NT2/D1 (cell line): ENCODE measurements around the gene KIF16B.
"Not testable (repeated sequence)": the region's sequence is repeated elsewhere in the genome, so short reads cannot be mapped to it uniquely, and the experiment has no call there.

Source experiments
- DNase-seq: peaks from one replicate; pipeline ENCODE4 v3.0.0-alpha.2; 2011; ENCODE audit warnings: low read depth, low spot score
- H3K27me3 ChIP-seq: 2 replicates; pipeline ENCODE4 v1.6.0; 2011; ENCODE audit warnings: mild to moderate bottlenecking; ENCODE audit not compliant: insufficient read length, insufficient read depth
- H3K36me3 ChIP-seq: 2 replicates; pipeline ENCODE4 v1.6.1; 2011; ENCODE audit warnings: mild to moderate bottlenecking, low read length, mixed read lengths; ENCODE audit not compliant: insufficient read depth, insufficient read length
- H3K4me1 ChIP-seq: 2 replicates; pipeline ENCODE4 v1.5.1; 2011; ENCODE audit not compliant: insufficient read depth, insufficient read length
- H3K4me3 ChIP-seq: 2 replicates; pipeline ENCODE4 v1.5.1; 2011; ENCODE audit warnings: low read depth; ENCODE audit not compliant: insufficient read length
- H3K9ac ChIP-seq: 2 replicates; pipeline ENCODE4 v1.6.0; 2011; ENCODE audit warnings: low read depth; ENCODE audit not compliant: insufficient read length
- H3K9me3 ChIP-seq: 2 replicates; pipeline ENCODE4 v1.5.1; 2011; ENCODE audit warnings: mild to moderate bottlenecking, low read length; ENCODE audit not compliant: insufficient read depth
- SUZ12 ChIP-seq: IDR thresholded peaks from 2 replicates; pipeline ENCODE4 v1.6.1; 2011; ENCODE audit not compliant: insufficient read length, insufficient read depth; ENCODE audit errors: extremely low read depth
- YY1 ChIP-seq: IDR thresholded peaks from 2 replicates; pipeline ENCODE4 v1.6.1; 2011; ENCODE audit not compliant: insufficient read length, insufficient read depth
- ZNF274 ChIP-seq: IDR thresholded peaks from 2 replicates; pipeline ENCODE4 v1.6.1; 2011; ENCODE audit warnings: mild to moderate bottlenecking, low read depth, low read length

Gene KIF16B

DNA sequence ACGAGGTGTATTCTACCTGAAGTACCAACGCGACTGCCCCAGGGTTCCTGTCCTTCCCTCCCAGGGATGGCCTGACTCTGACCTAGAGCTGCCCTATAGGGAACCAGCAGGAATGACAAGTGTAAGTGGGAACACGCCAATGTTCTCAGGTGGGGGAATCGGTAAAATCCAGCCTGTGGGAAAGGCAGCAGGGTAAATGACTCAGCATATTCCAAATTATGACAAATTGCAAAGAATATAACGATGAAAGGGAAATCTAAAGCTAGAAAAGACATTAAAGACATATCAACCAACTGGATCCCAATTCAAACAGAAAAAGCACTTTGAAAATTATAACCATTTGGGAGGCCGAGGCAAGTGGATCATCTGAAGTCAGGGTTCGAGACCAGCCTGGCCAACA, 41.8 kb downstream of the KIF16B start:
- TF ChIP-seq YY1 (no peak), ZNF274 (no peak), SUZ12 (no peak)
- DNase-seq: no peak
- H3K9me3 ChIP-seq: no peaks in the 10 kb centered on the region
- no peaks in the 10 kb centered on the region for H3K4me1 ChIP-seq
- no peak overlapping the region for H3K9ac ChIP-seq
- H3K27me3 ChIP-seq: no peaks in the 10 kb centered on the region
- H3K4me3 ChIP-seq: no peak overlapping the region
- H3K36me3 ChIP-seq: no peaks in the 10 kb centered on the region

DNA sequence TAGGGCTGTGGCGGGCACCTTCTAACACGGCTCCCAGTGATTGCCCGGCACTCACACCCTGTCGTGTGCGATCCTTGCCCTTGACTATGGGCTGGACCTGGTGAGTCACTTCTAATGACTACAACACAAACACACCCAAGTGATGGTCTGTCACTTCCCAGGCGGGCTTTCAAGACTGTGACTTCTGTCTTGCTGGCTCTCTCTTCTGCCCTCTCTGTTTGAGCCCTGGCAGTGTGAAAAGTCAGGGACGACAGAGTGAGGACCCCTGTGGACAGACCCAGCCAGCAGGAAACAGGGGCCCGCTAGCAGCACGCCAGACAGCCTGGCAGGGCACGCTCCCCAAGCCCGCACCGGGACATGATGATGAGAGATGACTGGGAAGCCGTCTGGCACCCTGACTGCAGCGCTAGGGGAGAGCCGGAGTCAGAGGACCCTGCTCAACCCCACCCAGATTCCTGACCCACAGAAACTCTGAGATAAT, 43.0 kb downstream of the KIF16B start:
- no peaks in the 10 kb centered on the region for H3K36me3 ChIP-seq
- H3K4me3 ChIP-seq: no peak overlapping the region
- DNase-seq: no peak
- TF ChIP-seq ZNF274 (no peak), SUZ12 (no peak)
- H3K9ac ChIP-seq: no peak overlapping the region
- H3K4me1 ChIP-seq: no peaks in the 10 kb centered on the region
- no peaks in the 10 kb centered on the region for H3K27me3 ChIP-seq
- H3K9me3 ChIP-seq: no peaks in the 10 kb centered on the region

DNA sequence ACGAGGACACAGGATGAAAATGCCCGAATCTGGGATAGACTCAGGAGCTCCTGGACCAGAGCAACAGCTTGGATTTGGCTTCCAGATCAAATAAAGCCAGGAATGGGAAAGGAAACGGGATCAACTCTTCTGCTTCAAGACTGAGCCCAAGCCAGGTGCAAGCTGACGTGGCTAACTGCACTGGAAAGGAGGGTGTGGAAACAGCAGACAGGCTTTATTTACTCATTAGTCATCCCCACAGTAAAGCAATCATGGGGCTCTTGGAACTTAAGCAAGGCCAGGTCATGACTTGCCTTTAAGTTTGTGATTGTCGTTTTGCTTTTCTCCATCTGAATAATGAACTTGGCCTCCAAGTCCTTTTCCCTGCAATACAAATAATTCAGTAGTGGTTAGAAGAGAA, 45.2 kb downstream of the KIF16B start:
- H3K4me3 ChIP-seq: no peak overlapping the region
- no peaks in the 10 kb centered on the region for H3K4me1 ChIP-seq
- TF ChIP-seq YY1 (no peak), SUZ12 (no peak), ZNF274 (no peak)
- H3K36me3 ChIP-seq: no peaks in the 10 kb centered on the region
- H3K9ac ChIP-seq: no peak overlapping the region
- no peak for DNase-seq
- no peaks in the 10 kb centered on the region for H3K27me3 ChIP-seq
- no peaks in the 10 kb centered on the region for H3K9me3 ChIP-seq

DNA sequence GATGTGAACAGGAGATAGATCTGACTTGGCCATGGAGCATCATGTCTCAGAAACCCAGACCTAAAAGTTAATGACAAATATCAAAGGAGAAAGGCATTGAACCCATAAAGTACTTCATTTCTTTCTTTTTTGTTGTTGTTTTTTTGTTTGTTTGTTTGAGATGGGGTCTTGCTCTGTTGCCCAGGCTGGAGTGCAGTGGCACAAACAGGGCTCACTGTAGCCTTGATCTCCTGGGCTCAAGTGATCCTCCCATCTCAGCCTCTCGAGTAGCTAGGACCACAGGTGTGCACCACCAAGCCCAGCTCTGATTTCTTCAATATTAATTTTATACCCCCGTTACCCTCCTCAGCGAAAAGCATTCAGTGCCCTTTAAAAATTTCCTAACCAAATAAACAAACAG, 45.8 kb downstream of the KIF16B start:
- H3K9ac ChIP-seq: no peak overlapping the region

DNA sequence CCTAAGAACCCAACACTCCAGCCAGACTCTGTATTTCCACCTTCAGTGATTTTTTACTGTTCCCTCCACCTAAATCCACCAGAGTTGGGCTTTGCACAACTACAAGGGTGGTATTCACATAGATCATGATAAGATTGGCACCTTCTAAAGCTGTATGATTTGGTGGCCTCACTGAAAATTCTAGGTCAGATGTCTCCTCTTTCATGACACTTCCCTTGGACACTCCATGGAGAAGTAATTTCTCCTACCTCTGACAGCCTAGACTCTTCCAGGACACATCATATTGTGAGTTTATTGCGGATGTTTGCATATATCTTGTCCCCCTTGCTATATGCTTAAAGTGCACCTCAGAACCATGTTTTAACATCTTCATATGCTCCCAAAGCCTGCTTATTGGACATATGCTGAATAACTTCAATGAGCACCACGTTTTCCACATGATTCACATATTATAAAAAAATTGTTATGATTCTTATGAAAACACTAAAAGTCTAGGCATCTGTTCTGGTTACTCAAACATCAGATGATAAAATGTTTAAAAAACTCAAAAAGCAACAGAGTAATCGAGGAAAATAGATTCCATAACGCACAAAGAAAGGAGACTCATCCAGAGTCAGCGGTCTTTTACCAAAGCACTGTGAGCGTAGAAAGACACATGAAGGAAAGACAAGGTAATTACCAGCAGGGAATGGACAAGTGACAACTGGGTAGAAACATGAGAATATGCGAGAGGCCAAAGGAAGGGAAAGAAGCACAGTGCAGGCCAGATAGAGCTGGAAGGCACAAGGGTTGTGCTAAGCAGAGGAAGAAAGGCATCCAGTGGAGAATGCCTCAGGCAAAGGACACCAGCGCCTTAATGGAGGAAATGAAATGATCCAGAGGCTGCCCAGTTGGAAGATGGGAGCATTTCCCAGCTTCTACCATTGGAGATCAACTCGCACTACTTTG, 46.5 kb downstream of the KIF16B start:
- H3K4me3 ChIP-seq: no peak overlapping the region
- no peak for DNase-seq
- no peaks in the 10 kb centered on the region for H3K36me3 ChIP-seq
- H3K27me3 ChIP-seq: no peaks in the 10 kb centered on the region
- no peaks in the 10 kb centered on the region for H3K4me1 ChIP-seq
- H3K9me3 ChIP-seq: no peaks in the 10 kb centered on the region
- TF ChIP-seq YY1: no peak
- no peak for TF ChIP-seq ZNF274
- TF ChIP-seq SUZ12: no peak
- no peak overlapping the region for H3K9ac ChIP-seq

More for the DNA sequence above, 45.8 kb downstream of the KIF16B start:
- TF ChIP-seq YY1 (no peak), SUZ12 (no peak), ZNF274 (no peak)
- Histone ChIP-seq H3K36me3 (no peaks in the 10 kb centered on the region), H3K4me3 (no peak overlapping the region), H3K4me1 (no peaks in the 10 kb centered on the region), H3K27me3 (no peaks in the 10 kb centered on the region), H3K9me3 (no peaks in the 10 kb centered on the region)
- no peak for DNase-seq

DNA sequence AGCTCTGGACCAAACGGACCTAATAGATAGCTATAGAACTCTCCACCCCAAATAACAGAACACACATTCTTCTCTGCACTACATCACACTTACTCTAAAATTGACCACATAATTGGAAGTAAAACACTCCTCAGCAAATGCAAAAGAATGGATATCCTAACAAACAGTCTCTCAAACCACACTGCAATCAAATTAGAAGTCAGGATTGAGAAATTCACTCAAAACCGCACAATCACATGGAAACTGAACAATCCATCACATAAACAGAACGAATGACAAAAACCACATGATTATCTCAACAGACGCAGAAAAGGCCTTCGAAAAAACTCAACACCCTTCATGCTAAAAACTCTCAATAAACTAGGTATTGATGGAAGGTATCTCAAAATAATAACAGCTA, 50.6 kb downstream of the KIF16B start:
- not testable (repeated sequence) for H3K9me3 ChIP-seq, H3K36me3 ChIP-seq, DNase-seq, H3K4me1 ChIP-seq, H3K4me3 ChIP-seq, H3K9ac ChIP-seq, H3K27me3 ChIP-seq

DNA sequence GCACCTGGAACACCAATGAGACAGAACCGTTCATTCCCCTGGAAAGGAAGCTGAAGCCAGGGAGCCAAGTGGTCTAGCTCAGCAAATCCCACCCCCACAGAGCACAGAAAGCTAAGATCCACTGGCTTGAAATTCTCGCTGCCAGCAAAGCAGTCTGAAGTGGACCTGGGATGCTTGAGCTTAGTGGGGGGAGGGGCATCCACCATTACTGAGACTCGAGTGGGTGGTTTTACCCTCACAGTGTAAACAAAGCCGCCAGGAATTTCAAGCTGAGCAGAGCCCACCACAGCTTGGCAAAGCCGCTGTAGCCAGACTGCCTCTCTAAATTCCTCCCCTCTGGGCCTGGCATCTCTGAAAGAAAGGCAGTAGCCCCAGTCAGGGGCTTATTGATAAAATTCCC, 53.1 kb downstream of the KIF16B start:
- H3K4me1 ChIP-seq: no peaks in the 10 kb centered on the region
- no peak for DNase-seq
- TF ChIP-seq YY1 (no peak), SUZ12 (no peak), ZNF274 (no peak)
- no peak overlapping the region for H3K9ac ChIP-seq
- H3K36me3 ChIP-seq: no peaks in the 10 kb centered on the region
- no peak overlapping the region for H3K4me3 ChIP-seq
- no peaks in the 10 kb centered on the region for H3K9me3 ChIP-seq
- H3K27me3 ChIP-seq: no peaks in the 10 kb centered on the region

DNA sequence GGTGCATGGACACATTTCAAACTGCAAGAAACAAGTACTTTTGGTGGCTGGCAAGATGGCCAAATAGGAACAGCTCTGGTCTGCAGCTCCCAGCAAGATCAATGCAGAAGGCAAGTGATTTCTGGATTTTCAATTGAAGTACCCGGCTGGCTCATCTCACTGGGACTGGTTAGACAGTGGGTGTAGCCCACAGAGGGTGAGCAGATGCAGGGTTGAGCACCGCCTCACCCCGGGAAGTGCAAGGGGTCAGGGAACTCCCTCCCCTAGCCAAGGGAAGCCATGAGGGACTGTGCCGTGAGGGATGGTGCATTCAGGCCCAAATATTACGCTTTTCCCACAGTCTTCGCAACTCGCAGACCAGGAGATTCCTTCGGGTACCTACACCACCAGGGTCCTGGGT, 53.6 kb downstream of the KIF16B start:
- not testable (repeated sequence) for H3K27me3 ChIP-seq, H3K4me3 ChIP-seq, DNase-seq, H3K9ac ChIP-seq, H3K4me1 ChIP-seq, H3K36me3 ChIP-seq, H3K9me3 ChIP-seq
